ENCODE measurements around the gene SUB1.

The SUB1 gene

DNA sequence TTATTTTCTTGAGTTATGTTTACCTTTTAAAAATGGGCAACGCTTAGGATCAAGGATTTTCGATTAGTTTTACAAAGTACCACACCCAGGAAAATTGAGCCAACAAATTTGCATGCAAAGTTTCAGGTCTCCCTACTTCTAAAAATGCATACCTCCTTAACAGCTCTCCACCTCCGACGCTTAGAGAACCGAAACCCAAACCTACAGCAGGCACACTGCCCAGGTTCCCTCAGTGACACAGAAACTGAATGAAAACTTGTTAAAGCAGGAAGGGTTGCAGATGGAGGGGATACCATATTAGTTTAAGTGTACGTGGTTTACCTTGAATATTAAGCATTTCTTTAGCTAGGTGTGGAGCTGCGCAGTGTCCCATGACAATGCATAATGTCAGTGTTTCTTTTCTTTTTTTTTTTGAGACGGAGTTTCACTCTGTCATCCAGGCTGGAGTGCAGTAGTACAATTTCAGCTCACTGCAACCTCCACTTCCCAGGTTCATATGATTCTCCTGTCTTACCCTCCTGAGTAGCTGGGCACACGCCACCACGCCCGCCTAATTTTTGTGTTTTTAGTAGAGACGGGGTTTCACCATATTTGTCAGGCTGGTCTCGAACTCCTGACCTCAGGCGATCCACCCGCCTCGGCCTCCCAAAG lies 1.6 kb upstream of the SUB1 start:
- TF ChIP-seq CTCF (IDR thresholded peaks at IDR 0.05; ENCODE audit: low read depth, low read length) = no peak
- H3K27me3 ChIP-seq (ENCODE audit: insufficient read depth, low read depth, severe bottlenecking) = peaks cover 7% of the 10 kb centered on the region
- peaks cover 23% of the 10 kb centered on the region for H3K36me3 ChIP-seq
- H3K4me3 ChIP-seq (ENCODE audit: low read depth, low read length) = no peak overlapping the region
- H3K27ac ChIP-seq = no peak overlapping the region
- DNase-seq = no peak
- no peaks in the 10 kb centered on the region for H3K9me3 ChIP-seq (ENCODE audit: severe bottlenecking)

GRCh38 chr5:32584646-32585045 lies 711 bp upstream of the SUB1 start:
- no peak overlapping the region for H3K27ac ChIP-seq
- H3K9me3 ChIP-seq (ENCODE audit: severe bottlenecking) = no peaks in the 10 kb centered on the region
- no peak for TF ChIP-seq CTCF (IDR thresholded peaks at IDR 0.05; ENCODE audit: low read depth, low read length)
- H3K27me3 ChIP-seq (ENCODE audit: insufficient read depth, low read depth, severe bottlenecking) = peaks cover 1% of the 10 kb centered on the region
- DNase-seq = no peak
- peaks cover 31% of the 10 kb centered on the region for H3K36me3 ChIP-seq
- H3K4me3 ChIP-seq (ENCODE audit: low read depth, low read length) = no peak overlapping the region

DNA sequence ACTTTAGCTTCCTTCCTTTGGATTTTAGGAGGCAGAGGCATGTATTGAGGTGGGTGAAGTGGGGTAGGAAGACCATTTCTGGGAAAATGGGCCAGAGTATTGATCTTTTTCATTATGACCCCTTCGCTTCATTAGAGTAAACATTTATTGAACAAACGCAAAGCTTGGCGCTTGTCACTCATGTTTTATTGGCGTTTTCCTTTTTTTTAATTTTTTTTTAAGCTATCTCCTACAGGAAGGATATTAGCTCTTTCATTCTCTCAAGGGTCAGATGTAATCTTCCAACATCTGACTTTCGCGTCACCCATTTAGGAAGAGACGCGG lies 273 bp upstream of the SUB1 start:
- peak overlapping the region; percentile 98 for H3K27ac ChIP-seq
- H3K9me3 ChIP-seq (ENCODE audit: severe bottlenecking) = no peaks in the 10 kb centered on the region
- no peaks in the 10 kb centered on the region for H3K27me3 ChIP-seq (ENCODE audit: insufficient read depth, low read depth, severe bottlenecking)
- H3K4me3 ChIP-seq (ENCODE audit: low read depth, low read length) = peak overlapping the region; percentile 80
- TF ChIP-seq CTCF (IDR thresholded peaks at IDR 0.05; ENCODE audit: low read depth, low read length) = no peak
- no peak for DNase-seq
- H3K36me3 ChIP-seq = peaks cover 34% of the 10 kb centered on the region

DNA sequence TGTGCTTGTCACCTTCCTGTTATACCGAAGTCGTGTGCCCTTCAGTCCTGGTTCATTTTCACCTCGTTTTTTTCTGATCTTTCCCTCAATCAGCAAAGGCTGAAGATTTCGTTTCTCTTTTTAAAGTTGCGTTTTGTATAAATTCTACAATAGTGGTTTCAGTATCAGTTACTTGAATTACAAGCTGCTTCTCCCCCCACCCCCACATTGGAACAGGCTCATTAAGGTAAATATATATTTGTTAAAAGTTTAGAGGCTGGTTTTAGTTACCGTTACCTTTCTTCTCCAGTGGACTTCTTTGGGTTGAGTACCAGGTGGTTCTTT lies 881 bp downstream of the SUB1 start:
- H3K36me3 ChIP-seq = peaks cover 39% of the 10 kb centered on the region
- peak overlapping the region; percentile 80 for H3K4me3 ChIP-seq (ENCODE audit: low read depth, low read length)
- TF ChIP-seq CTCF (IDR thresholded peaks at IDR 0.05; ENCODE audit: low read depth, low read length) = no peak
- peak overlapping the region; percentile 98 for H3K27ac ChIP-seq
- H3K27me3 ChIP-seq (ENCODE audit: insufficient read depth, low read depth, severe bottlenecking) = no peaks in the 10 kb centered on the region
- no peak for DNase-seq
- no peaks in the 10 kb centered on the region for H3K9me3 ChIP-seq (ENCODE audit: severe bottlenecking)

- Histone ChIP-seq H3K27ac (no peak overlapping the region), H3K9me3 (ENCODE audit: severe bottlenecking) (no peaks in the 10 kb centered on the region), H3K36me3 (peaks cover 48% of the 10 kb centered on the region), H3K27me3 (ENCODE audit: insufficient read depth, low read depth, severe bottlenecking) (no peaks in the 10 kb centered on the region), H3K4me3 (ENCODE audit: low read depth, low read length) (no peak overlapping the region)
- DNase-seq = no peak
- TF ChIP-seq CTCF (IDR thresholded peaks at IDR 0.05; ENCODE audit: low read depth, low read length) = no peak
These were observed 1.8 kb downstream of the SUB1 start for GRCh38 chr5:32587067-32587551.

DNA sequence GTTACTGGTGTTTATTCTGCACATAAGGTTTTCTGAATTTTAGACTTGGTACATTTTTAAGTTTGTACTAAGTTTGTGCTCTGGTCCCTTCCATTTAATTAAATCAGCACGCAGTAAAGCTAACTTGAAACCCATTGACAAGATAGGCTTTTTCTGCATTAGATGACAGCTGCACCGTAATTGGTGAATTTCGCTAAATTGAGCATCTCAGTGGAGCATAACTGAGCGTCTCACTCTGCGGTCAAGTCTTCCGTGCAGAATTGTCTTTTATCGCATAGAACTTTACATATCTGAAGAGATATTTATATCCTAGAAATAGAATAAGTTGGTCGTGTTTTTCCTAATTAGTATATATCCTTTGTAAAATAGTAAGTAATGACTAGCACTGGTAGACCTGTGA lies 4.1 kb downstream of the SUB1 start:
- no peak overlapping the region for H3K27ac ChIP-seq
- peaks cover 71% of the 10 kb centered on the region for H3K36me3 ChIP-seq
- no peaks in the 10 kb centered on the region for H3K9me3 ChIP-seq (ENCODE audit: severe bottlenecking)
- no peak for DNase-seq
- no peak overlapping the region for H3K4me3 ChIP-seq (ENCODE audit: low read depth, low read length)
- TF ChIP-seq CTCF (IDR thresholded peaks at IDR 0.05; ENCODE audit: low read depth, low read length) = no peak
- H3K27me3 ChIP-seq (ENCODE audit: insufficient read depth, low read depth, severe bottlenecking) = no peaks in the 10 kb centered on the region

All from WERI-Rb-1 (cell line).